Osteocyte (in vitro differentiated cells): ENCODE measurements around the gene OR4N5. TPM values are rescaled to one million over a fixed set of nuclear protein-coding genes. Genes with fewer than 3 reads are reported as not detected.
"Not testable (repeated sequence)": the region's sequence is repeated elsewhere in the genome, so short reads cannot be mapped to it uniquely, and the experiment has no call there.

ENCODE experiments used
- DNase-seq: peaks from one replicate; pipeline ENCODE4 v3.0.0; 2021; ENCODE audit warnings: mixed read lengths; ENCODE audit not compliant: unreplicated experiment; ENCODE audit errors: extremely low spot score
- H3K27ac Mint-ChIP-seq: one replicate; pipeline ENCODE4 v1.8.0; 2021; ENCODE audit warnings: mild to moderate bottlenecking, mixed read lengths; ENCODE audit not compliant: unreplicated experiment
- H3K27me3 Mint-ChIP-seq: one replicate; pipeline ENCODE4 v1.8.0; 2021; ENCODE audit warnings: mixed read lengths; ENCODE audit not compliant: unreplicated experiment
- H3K36me3 Mint-ChIP-seq: one replicate; pipeline ENCODE4 v1.8.0; 2021; ENCODE audit warnings: mixed read lengths; ENCODE audit not compliant: unreplicated experiment
- H3K4me1 Mint-ChIP-seq: one replicate; pipeline ENCODE4 v1.8.0; 2021; ENCODE audit warnings: mixed read lengths; ENCODE audit not compliant: unreplicated experiment
- H3K4me3 Mint-ChIP-seq: one replicate; pipeline ENCODE4 v1.8.0; 2021; ENCODE audit warnings: mild to moderate bottlenecking, moderate library complexity, mixed read lengths; ENCODE audit not compliant: unreplicated experiment
- H3K9me3 Mint-ChIP-seq: one replicate; pipeline ENCODE4 v1.8.0; 2021; ENCODE audit warnings: mixed read lengths; ENCODE audit not compliant: unreplicated experiment
- total RNA-seq: library from RNA; stranded (reverse); gene quantifications from 2 replicates; pipeline ENCODE4 v1.2.1, GENCODE V29; 2021
- TF ChIP-seq, protein P1 (sequence below): fragments of 200-600 bp; sonication (generic); IDR thresholded peaks from 2 replicates; pipeline ENCODE4 v1.5.0; 2021; ENCODE audit warnings: antibody characterized with exemption, mild to moderate bottlenecking, moderate library complexity

Gene OR4N5
- total RNA-seq, 1 donor from 2014 or later, result not detected

- Mint-ChIP-seq H3K27ac (no peak overlapping the region), H3K9me3 (peaks cover 56% of the 10 kb centered on the region), H3K27me3 (no peaks in the 10 kb centered on the region), H3K36me3 (no peaks in the 10 kb centered on the region), H3K4me3 (no peak overlapping the region), H3K4me1 (no peaks in the 10 kb centered on the region)
- no peak for DNase-seq
- TF ChIP-seq, protein P1, sequence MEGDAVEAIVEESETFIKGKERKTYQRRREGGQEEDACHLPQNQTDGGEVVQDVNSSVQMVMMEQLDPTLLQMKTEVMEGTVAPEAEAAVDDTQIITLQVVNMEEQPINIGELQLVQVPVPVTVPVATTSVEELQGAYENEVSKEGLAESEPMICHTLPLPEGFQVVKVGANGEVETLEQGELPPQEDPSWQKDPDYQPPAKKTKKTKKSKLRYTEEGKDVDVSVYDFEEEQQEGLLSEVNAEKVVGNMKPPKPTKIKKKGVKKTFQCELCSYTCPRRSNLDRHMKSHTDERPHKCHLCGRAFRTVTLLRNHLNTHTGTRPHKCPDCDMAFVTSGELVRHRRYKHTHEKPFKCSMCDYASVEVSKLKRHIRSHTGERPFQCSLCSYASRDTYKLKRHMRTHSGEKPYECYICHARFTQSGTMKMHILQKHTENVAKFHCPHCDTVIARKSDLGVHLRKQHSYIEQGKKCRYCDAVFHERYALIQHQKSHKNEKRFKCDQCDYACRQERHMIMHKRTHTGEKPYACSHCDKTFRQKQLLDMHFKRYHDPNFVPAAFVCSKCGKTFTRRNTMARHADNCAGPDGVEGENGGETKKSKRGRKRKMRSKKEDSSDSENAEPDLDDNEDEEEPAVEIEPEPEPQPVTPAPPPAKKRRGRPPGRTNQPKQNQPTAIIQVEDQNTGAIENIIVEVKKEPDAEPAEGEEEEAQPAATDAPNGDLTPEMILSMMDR, result no peak
These were observed 25.8 kb downstream of the OR4N5 start for GRCh38 chr14:20164462-20164861.

- no peak for DNase-seq
- Mint-ChIP-seq H3K9me3 (peaks cover 48% of the 10 kb centered on the region), H3K4me1 (no peaks in the 10 kb centered on the region), H3K4me3 (no peak overlapping the region), H3K27me3 (no peaks in the 10 kb centered on the region), H3K36me3 (no peaks in the 10 kb centered on the region), H3K27ac (no peak overlapping the region)
- TF ChIP-seq, protein P1, result no peak
These were observed 28.5 kb downstream of the OR4N5 start for GRCh38 chr14:20167091-20167490.

- not testable (repeated sequence) for H3K4me3 Mint-ChIP-seq, H3K4me1 Mint-ChIP-seq, H3K27ac Mint-ChIP-seq, H3K27me3 Mint-ChIP-seq, DNase-seq, H3K36me3 Mint-ChIP-seq
- H3K9me3 Mint-ChIP-seq, result peaks cover 39% of the 10 kb centered on the region
These were observed 31.2 kb downstream of the OR4N5 start for GRCh38 chr14:20169852-20170251.

DNA sequence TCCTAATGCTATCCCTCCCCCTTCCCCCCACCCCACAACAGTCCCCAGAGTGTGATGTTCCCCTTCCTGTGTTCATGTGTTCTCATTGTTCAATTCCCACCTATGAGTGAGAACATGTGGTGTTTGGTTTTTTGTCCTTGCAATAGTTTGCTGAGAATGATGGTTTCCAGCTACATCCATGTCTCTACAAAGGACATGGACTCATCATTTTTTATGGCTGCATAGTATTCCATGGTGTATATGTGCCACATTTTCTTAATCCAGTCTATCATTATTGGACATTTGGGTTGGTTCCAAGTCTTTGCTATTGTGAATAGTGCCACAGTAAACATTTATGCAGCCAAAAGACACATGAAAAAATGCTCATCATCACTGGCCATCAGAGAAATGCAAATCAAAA, 35.6 kb downstream of the OR4N5 start:
- not testable (repeated sequence) for H3K36me3 Mint-ChIP-seq, H3K27ac Mint-ChIP-seq, H3K27me3 Mint-ChIP-seq, DNase-seq, H3K4me1 Mint-ChIP-seq, H3K4me3 Mint-ChIP-seq
- peaks cover 30% of the 10 kb centered on the region for H3K9me3 Mint-ChIP-seq

DNA sequence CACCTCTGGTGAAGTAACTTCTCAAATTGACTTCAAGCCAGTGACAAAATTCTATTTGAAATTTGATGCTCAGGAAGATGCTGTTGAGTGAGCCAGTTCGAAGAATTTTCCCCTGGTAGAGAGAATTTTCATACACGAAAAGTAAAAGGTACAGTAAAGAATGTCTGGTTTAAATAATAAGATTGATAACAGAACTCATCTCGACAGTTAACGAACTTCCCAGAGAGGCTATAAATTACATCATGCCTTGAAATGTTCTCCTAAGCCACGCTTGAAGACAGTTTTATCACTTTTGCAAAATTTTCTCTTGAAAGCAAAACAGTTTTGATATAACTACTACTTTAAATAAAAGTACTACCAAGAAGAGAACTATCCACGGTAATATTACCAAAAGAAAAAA, 37.7 kb downstream of the OR4N5 start:
- Mint-ChIP-seq H3K9me3 (peaks cover 33% of the 10 kb centered on the region), H3K4me1 (no peaks in the 10 kb centered on the region), H3K27me3 (no peaks in the 10 kb centered on the region), H3K27ac (no peak overlapping the region), H3K36me3 (no peaks in the 10 kb centered on the region), H3K4me3 (no peak overlapping the region)
- TF ChIP-seq, protein P1, result no peak
- no peak for DNase-seq

- Mint-ChIP-seq H3K27ac (no peak overlapping the region), H3K4me3 (no peak overlapping the region), H3K9me3 (peaks cover 44% of the 10 kb centered on the region), H3K27me3 (no peaks in the 10 kb centered on the region), H3K36me3 (no peaks in the 10 kb centered on the region), H3K4me1 (no peaks in the 10 kb centered on the region)
- no peak for DNase-seq
- TF ChIP-seq, protein P1, result no peak
These were observed 38.9 kb downstream of the OR4N5 start for GRCh38 chr14:20177433-20177974.
